KOPT-K1 (cell line): ENCODE data around the gene POTEH.
"Not testable (repeated sequence)": the region's sequence is repeated elsewhere in the genome, so short reads cannot be mapped to it uniquely, and the experiment has no call there.

Experiments
- H3K27ac ChIP-seq: fragments of 200-600 bp; sonication (generic); 2 replicates; pipeline ENCODE4 v1.5.1; 2016; ENCODE audit warnings: antibody characterized with exemption, mild to moderate bottlenecking, low read depth, low read length; ENCODE audit not compliant: poor library complexity, severe bottlenecking
- H3K36me3 ChIP-seq: fragments of 200-600 bp; sonication (generic); 2 replicates; pipeline ENCODE4 v1.5.1; 2017; ENCODE audit warnings: antibody characterized with exemption, mild to moderate bottlenecking, low read length, moderate library complexity; ENCODE audit not compliant: insufficient read depth
- H3K9me3 ChIP-seq: fragments of 200-600 bp; sonication (generic); 2 replicates; pipeline ENCODE4 v1.5.1; 2017; ENCODE audit warnings: antibody characterized with exemption, low read length, mild to moderate bottlenecking; ENCODE audit not compliant: insufficient read depth, poor library complexity, severe bottlenecking

The POTEH gene

GRCh38 chr22:15689749-15690125 is at the start of gene POTEH:
Gene POTEH (plus strand): TSS chr22:15690026. CDS start chr22:15690078, 52 bp downstream.
- H3K27ac ChIP-seq, H3K36me3 ChIP-seq, H3K9me3 ChIP-seq: not testable (repeated sequence)

- not testable (repeated sequence) for H3K36me3 ChIP-seq, H3K27ac ChIP-seq, H3K9me3 ChIP-seq
Measured at GRCh38 chr22:15642288-15642861, 47.5 kb upstream of the POTEH start.

GRCh38 chr22:15651954-15652353 is 37.9 kb upstream of the POTEH start:
- H3K27ac ChIP-seq, H3K9me3 ChIP-seq, H3K36me3 ChIP-seq: not testable (repeated sequence)

DNA sequence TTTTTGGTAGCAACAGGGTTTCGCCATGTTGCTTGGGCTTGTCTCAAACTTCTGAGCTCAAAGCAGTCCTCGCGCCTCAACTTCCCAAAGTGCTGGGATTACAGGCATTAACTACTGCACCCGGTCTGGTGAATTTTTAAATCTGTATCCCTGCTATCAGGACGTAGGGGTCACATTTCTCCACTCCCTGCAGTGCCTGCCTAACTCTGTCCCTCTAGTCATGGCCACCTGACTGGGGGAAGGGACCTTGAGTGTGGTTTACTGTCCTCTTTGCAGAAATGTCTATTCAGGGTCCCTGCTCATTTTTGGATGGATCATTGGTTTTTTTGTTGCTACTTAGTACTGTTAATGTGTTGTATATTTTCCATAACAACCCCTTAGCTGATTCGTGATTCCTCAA is 37.1 kb upstream of the POTEH start:
- not testable (repeated sequence) for H3K27ac ChIP-seq, H3K36me3 ChIP-seq, H3K9me3 ChIP-seq

GRCh38 chr22:15653241-15653640 is 36.6 kb upstream of the POTEH start:
- H3K36me3 ChIP-seq, H3K27ac ChIP-seq: not testable (repeated sequence)

GRCh38 chr22:15661102-15661501 is 28.7 kb upstream of the POTEH start:
- not testable (repeated sequence) for H3K9me3 ChIP-seq, H3K36me3 ChIP-seq, H3K27ac ChIP-seq

More at GRCh38 chr22:15653241-15653640, 36.6 kb upstream of the POTEH start:
- not testable (repeated sequence) for H3K9me3 ChIP-seq

DNA sequence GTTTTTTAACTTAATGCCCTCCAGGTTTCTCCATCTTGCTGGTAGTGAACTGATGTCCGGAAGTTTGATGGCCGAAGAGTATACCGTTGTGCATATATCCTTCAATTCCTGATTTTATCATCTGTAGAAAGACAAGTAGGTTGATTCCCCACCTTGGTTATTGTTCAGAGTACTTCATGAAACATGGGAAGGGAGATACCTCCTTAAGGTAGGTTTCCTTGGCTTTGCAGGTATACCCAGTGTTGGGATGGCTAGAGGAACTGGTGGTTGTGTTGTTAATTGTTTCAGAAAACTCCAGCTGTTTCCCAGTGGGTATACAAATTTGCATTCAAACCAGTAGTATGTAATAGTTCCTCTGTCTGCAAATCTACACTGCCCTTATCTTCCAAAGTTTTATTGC is 25.1 kb upstream of the POTEH start:
- H3K9me3 ChIP-seq, H3K36me3 ChIP-seq, H3K27ac ChIP-seq: not testable (repeated sequence)

DNA sequence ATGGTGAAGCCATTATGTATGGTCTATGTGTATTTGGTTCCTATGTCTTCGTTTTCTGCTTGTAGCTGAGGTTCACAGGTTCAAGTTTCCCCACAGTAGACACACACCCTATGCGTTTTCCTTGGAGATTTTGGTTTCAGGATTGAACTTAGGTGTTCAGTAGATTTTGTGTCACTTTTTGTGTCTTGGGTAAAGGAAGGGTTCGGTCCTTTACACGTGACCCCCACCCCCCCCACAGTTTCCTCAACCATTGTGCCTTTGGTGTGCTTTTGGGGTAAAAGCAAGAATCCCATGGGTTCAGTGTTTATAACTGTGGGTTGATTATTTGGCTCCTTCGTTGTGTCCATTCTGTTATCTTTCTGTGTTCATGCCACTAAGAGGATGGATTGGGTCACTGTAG is 24.3 kb upstream of the POTEH start:
- H3K36me3 ChIP-seq, H3K9me3 ChIP-seq, H3K27ac ChIP-seq: not testable (repeated sequence)

- H3K9me3 ChIP-seq, H3K27ac ChIP-seq, H3K36me3 ChIP-seq: not testable (repeated sequence)
Measured at GRCh38 chr22:15669430-15669829, 20.4 kb upstream of the POTEH start.

- not testable (repeated sequence) for H3K36me3 ChIP-seq, H3K9me3 ChIP-seq, H3K27ac ChIP-seq
Measured at GRCh38 chr22:15679702-15680101, 10.1 kb upstream of the POTEH start.

- not testable (repeated sequence) for H3K9me3 ChIP-seq, H3K27ac ChIP-seq, H3K36me3 ChIP-seq
Measured at GRCh38 chr22:15684115-15684514, 5.7 kb upstream of the POTEH start.

DNA sequence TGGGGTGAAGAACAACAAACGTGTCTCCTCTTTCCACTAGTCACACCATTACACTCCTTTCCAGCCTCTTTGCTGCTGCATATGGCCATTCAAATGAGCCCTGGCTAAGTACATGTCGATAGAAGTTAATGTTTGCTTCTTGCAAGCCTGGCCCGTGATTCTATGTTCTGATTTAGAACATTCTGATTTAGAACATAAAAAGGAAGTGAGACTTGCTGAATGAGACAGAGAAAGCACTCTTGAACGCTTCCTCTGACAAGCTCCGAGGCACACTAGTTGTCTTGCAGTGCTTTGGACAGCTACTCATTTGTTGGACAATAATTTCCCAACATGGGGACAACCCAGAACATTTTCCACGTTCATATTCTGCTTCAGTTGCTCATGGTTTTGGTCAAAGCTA is 5.1 kb upstream of the POTEH start:
- not testable (repeated sequence) for H3K9me3 ChIP-seq, H3K36me3 ChIP-seq, H3K27ac ChIP-seq

- not testable (repeated sequence) for H3K9me3 ChIP-seq, H3K36me3 ChIP-seq, H3K27ac ChIP-seq
Measured at GRCh38 chr22:15685641-15686040, 4.2 kb upstream of the POTEH start.

DNA sequence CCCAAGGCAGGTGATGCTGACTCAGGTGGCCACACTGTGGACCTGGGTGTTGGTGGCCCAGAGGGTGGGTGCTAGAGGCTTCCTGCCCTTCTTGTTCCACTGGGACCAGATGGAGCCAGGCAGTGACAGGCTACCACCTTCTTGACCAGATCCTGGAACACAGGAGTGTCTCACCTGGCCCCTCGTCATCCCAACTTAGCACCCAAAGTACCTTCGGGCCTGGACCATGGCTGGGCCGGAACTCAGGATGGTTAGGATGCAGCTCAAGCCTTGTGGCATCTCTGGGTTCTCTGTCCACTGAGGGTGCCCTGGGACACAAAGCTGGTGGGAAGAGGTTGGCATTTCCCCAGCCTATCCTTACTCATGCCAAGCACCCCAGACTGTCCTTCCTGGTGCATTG is 2.7 kb upstream of the POTEH start:
- H3K27ac ChIP-seq, H3K9me3 ChIP-seq, H3K36me3 ChIP-seq: not testable (repeated sequence)

- H3K9me3 ChIP-seq, H3K36me3 ChIP-seq, H3K27ac ChIP-seq: not testable (repeated sequence)
Measured at GRCh38 chr22:15687676-15688075, 2.1 kb upstream of the POTEH start.

- not testable (repeated sequence) for H3K36me3 ChIP-seq, H3K27ac ChIP-seq, H3K9me3 ChIP-seq
Measured at GRCh38 chr22:15688090-15688489, 1.7 kb upstream of the POTEH start.
